Calu3 (cell line): ENCODE results near the gene COMT. TPM values are rescaled to one million over a fixed set of nuclear protein-coding genes. Genes with fewer than 3 reads are reported as not detected.

Experiments
- BruUV-seq: library from RNA; stranded (reverse); fragments of 400-500 nt; replicated peaks from 2 replicates; lab custom pipeline; 2021; lab: Mats Ljungman, UMichigan
- CTCF ChIA-PET: fragments of 300-600 bp; sonication (Branson Sonifier 250); formaldehyde crosslinking; loops from one replicate; lab custom pipeline; 2022; ENCODE audit warnings: antibody characterized with exemption; lab: Charles Lee
- DNase-seq: peaks from one replicate; pipeline ENCODE4 v3.0.0; 2022
- H3K27ac Mint-ChIP-seq: one replicate; pipeline ENCODE4 v1.8.0; 2022; ENCODE audit warnings: mixed read lengths; ENCODE audit not compliant: unreplicated experiment
- H3K27me3 Mint-ChIP-seq: one replicate; pipeline ENCODE4 v1.8.0; 2022; ENCODE audit warnings: mixed read lengths; ENCODE audit not compliant: unreplicated experiment
- H3K36me3 Mint-ChIP-seq: one replicate; pipeline ENCODE4 v1.8.0; 2022; ENCODE audit warnings: mild to moderate bottlenecking, moderate library complexity, mixed read lengths; ENCODE audit not compliant: insufficient read depth, unreplicated experiment
- H3K4me1 Mint-ChIP-seq: one replicate; pipeline ENCODE4 v1.8.0; 2022; ENCODE audit warnings: mild to moderate bottlenecking, low read depth, mixed read lengths; ENCODE audit not compliant: unreplicated experiment
- H3K4me3 Mint-ChIP-seq: one replicate; pipeline ENCODE4 v1.8.0; 2022; ENCODE audit warnings: mild to moderate bottlenecking, low read depth, moderate library complexity, mixed read lengths; ENCODE audit not compliant: unreplicated experiment
- H3K9me3 Mint-ChIP-seq: one replicate; pipeline ENCODE4 v1.8.0; 2022; ENCODE audit warnings: low read depth, mixed read lengths; ENCODE audit not compliant: unreplicated experiment
- CTCF ChIP-seq: fragments of 200-600 bp; IDR thresholded peaks from one replicate; pipeline ENCODE4 v1.8.0; 2022; ENCODE audit warnings: antibody characterized with exemption; ENCODE audit not compliant: unreplicated experiment
- intact Hi-C: fragments of 100-400 bp; cut with micrococcal nuclease; formaldehyde crosslinking; loops from one replicate; pipeline ENCODE4 v1.10.0; 2022; ENCODE audit not compliant: unreplicated experiment
- total RNA-seq: library from RNA; stranded (reverse); gene quantifications from 2 replicates; pipeline ENCODE4 v1.2.3, GENCODE V29; 2022

Gene COMT
- total RNA-seq, 1 experiment from 2014 or later, result 170 TPM

- BruUV-seq, result no TSS peak
- no peaks in the 10 kb centered on the region for H3K27me3 Mint-ChIP-seq
- no peaks in the 10 kb centered on the region for H3K4me1 Mint-ChIP-seq
- H3K4me3 Mint-ChIP-seq, result no peak overlapping the region
- TF ChIP-seq CTCF, result no peak
- CTCF ChIA-PET, result no interaction called here
- no peak for DNase-seq
- intact Hi-C loops, result no loop called here
- no peak overlapping the region for H3K27ac Mint-ChIP-seq
- H3K36me3 Mint-ChIP-seq, result peaks cover 5% of the 10 kb centered on the region
- H3K9me3 Mint-ChIP-seq, result peaks cover 10% of the 10 kb centered on the region
Measured at GRCh38 chr22:20002636-20003035, 61.1 kb downstream of the COMT start.

GRCh38 chr22:20003304-20003703, 61.7 kb downstream of the COMT start:
- H3K9me3 Mint-ChIP-seq, result peaks cover 10% of the 10 kb centered on the region
- DNase-seq, result no peak
- peaks cover 5% of the 10 kb centered on the region for H3K36me3 Mint-ChIP-seq
- H3K27ac Mint-ChIP-seq, result no peak overlapping the region
- no peak for TF ChIP-seq CTCF
- H3K27me3 Mint-ChIP-seq, result no peaks in the 10 kb centered on the region
- CTCF ChIA-PET, result no interaction called here
- no peaks in the 10 kb centered on the region for H3K4me1 Mint-ChIP-seq
- no peak overlapping the region for H3K4me3 Mint-ChIP-seq
- intact Hi-C loops, result no loop called here
- BruUV-seq, result no TSS peak

- Mint-ChIP-seq H3K27me3 (no peaks in the 10 kb centered on the region), H3K36me3 (peaks cover 5% of the 10 kb centered on the region), H3K27ac (no peak overlapping the region), H3K4me3 (no peak overlapping the region), H3K9me3 (peaks cover 10% of the 10 kb centered on the region), H3K4me1 (no peaks in the 10 kb centered on the region)
- no peak for DNase-seq
- intact Hi-C loops, result no loop called here
- BruUV-seq, result no TSS peak
- CTCF ChIA-PET, result no interaction called here
- no peak for TF ChIP-seq CTCF
Measured at GRCh38 chr22:20004464-20004863, 62.9 kb downstream of the COMT start.

GRCh38 chr22:20008221-20008995, 66.8 kb downstream of the COMT start:
- no peak for DNase-seq
- CTCF ChIA-PET, result no interaction called here
- H3K27ac Mint-ChIP-seq, result no peak overlapping the region
- H3K9me3 Mint-ChIP-seq, result peaks cover 6% of the 10 kb centered on the region
- no peak for TF ChIP-seq CTCF
- intact Hi-C loops, result no loop called here
- no peaks in the 10 kb centered on the region for H3K27me3 Mint-ChIP-seq
- H3K36me3 Mint-ChIP-seq, result peaks cover 5% of the 10 kb centered on the region
- no peak overlapping the region for H3K4me3 Mint-ChIP-seq
- BruUV-seq, result no TSS peak
- H3K4me1 Mint-ChIP-seq, result no peaks in the 10 kb centered on the region
